Keratinocyte (primary cell): Measurements from ENCODE around the gene AP1M1. TPM values are rescaled to one million over a fixed set of nuclear protein-coding genes. Genes with fewer than 3 reads are reported as not detected.

Experiments
- DNase-seq: peaks from one replicate; pipeline ENCODE4 v3.0.0-alpha.2; 2011; ENCODE audit warnings: low read depth, missing footprints, low spot score
- FAIRE-seq: peaks from 2 replicates; lab custom pipeline; 2011; peaks lifted over from hg19 to GRCh38; lab: Jason Lieb, UNC
- H2AFZ ChIP-seq: 2 replicates; pipeline ENCODE4 v1.6.0; 2012; ENCODE audit warnings: low read length, control low read depth, inconsistent platforms; ENCODE audit not compliant: control insufficient read depth
- H3K27ac ChIP-seq: 2 replicates; pipeline ENCODE4 v1.5.1; 2011; ENCODE audit warnings: low read length; ENCODE audit not compliant: control insufficient read depth, insufficient read depth
- H3K27me3 ChIP-seq: 3 replicates; pipeline ENCODE4 v1.6.0; 2011; ENCODE audit warnings: low read length; ENCODE audit not compliant: control insufficient read depth, insufficient read depth; ENCODE audit errors: extremely low read depth
- H3K36me3 ChIP-seq, 2 experiments: 2 replicates in 1 of 2; 3 replicates in 1 of 2; pipeline ENCODE4 v1.5.1; 2011; ENCODE audit warnings: low read length in 2 of 2, mild to moderate bottlenecking in 1 of 2; ENCODE audit not compliant: control insufficient read depth in 2 of 2, insufficient read depth in 2 of 2; ENCODE audit errors: extremely low read depth in 1 of 2
- H3K4me1 ChIP-seq: 3 replicates; pipeline ENCODE4 v1.5.1; 2011; ENCODE audit warnings: low read length; ENCODE audit not compliant: control insufficient read depth, insufficient read depth; ENCODE audit errors: extremely low read depth
- H3K4me2 ChIP-seq: 3 replicates; pipeline ENCODE4 v1.6.0; 2011; ENCODE audit warnings: low read depth, low read length; ENCODE audit not compliant: control insufficient read depth, insufficient read depth; ENCODE audit errors: extremely low read depth
- H3K4me3 ChIP-seq, 3 experiments: fragments of 200-600 bp in 1 of 3; sonication (generic) in 1 of 3; 2 replicates in 2 of 3; 3 replicates in 1 of 3; pipeline ENCODE4 v1.5.1; 2011 to 2016; ENCODE audit warnings: low read length in 3 of 3, mild to moderate bottlenecking in 3 of 3, control low read depth in 2 of 3, inconsistent platforms in 1 of 3, low read depth in 1 of 3, mixed read lengths in 1 of 3, mixed run types in 1 of 3, moderate library complexity in 1 of 3; ENCODE audit not compliant: control insufficient read depth in 2 of 3, insufficient read depth in 2 of 3; ENCODE audit errors: extremely low read depth in 1 of 3
- H3K79me2 ChIP-seq: 2 replicates; pipeline ENCODE4 v1.6.0; 2012; ENCODE audit warnings: low read length; ENCODE audit not compliant: control insufficient read depth, insufficient read depth
- H3K9ac ChIP-seq: 3 replicates; pipeline ENCODE4 v1.6.0; 2011; ENCODE audit warnings: low read length; ENCODE audit not compliant: control insufficient read depth, insufficient read depth; ENCODE audit errors: extremely low read depth
- H3K9me1 ChIP-seq: 3 replicates; pipeline ENCODE4 v1.6.0; 2011; ENCODE audit warnings: low read length; ENCODE audit not compliant: control insufficient read depth, insufficient read depth; ENCODE audit errors: extremely low read depth
- H3K9me3 ChIP-seq: 2 replicates; pipeline ENCODE4 v1.5.1; 2012; ENCODE audit warnings: low read depth, low read length; ENCODE audit not compliant: control insufficient read depth
- H4K20me1 ChIP-seq: 3 replicates; pipeline ENCODE4 v1.6.0; 2011; ENCODE audit warnings: low read length; ENCODE audit not compliant: control insufficient read depth, insufficient read depth; ENCODE audit errors: extremely low read depth
- EZH2 ChIP-seq: IDR thresholded peaks from one replicate; pipeline ENCODE4 v1.6.1; 2012; ENCODE audit warnings: inconsistent platforms, mild to moderate bottlenecking, low read length, moderate library complexity
- dilution Hi-C: fragments of 300-500 bp; cut with MboI; formaldehyde crosslinking; loops from one replicate; pipeline ENCODE4 v1.7.0; 2020; ENCODE audit warnings: low sequenced_read_pairs; ENCODE audit not compliant: extremely low pct_ligation_motif_present
- polyA plus RNA-seq, 5 experiments: library from polyadenylated mRNA; depleted of rRNA in 3 of 5; stranded (reverse) in 3 of 5; stranded (forward) in 1 of 5; unstranded in 1 of 5; fragments of >200 nt; gene quantifications; 1 replicate in 1 of 5; 2 replicates in 3 of 5; 3 replicates in 1 of 5; pipeline versions ENCODE4 v1.2.1 to v1.2.3, GENCODE V29; 2011 to 2012; ENCODE audit warnings: missing spikeins in 2 of 5, low read depth in 1 of 5, low replicate concordance in 1 of 5
- TF ChIP-seq, protein P1 (sequence below), 3 experiments: IDR thresholded peaks in 1 of 3; conservative IDR thresholded peaks in 1 of 3; optimal IDR thresholded peaks in 1 of 3; 2 replicates in 2 of 3; 3 replicates in 1 of 3; pipeline versions ENCODE3 to v1.5.1; 2011; ENCODE audit warnings: low read length in 3 of 3, mild to moderate bottlenecking in 3 of 3, moderate library complexity in 2 of 3, control low read depth in 1 of 3, inconsistent platforms in 1 of 3; ENCODE audit not compliant: insufficient read depth in 2 of 3; ENCODE audit errors: extremely low read depth in 1 of 3

Gene AP1M1
- polyA plus RNA-seq, 1 donor (not counting 4 experiments of a cell fraction or from before 2014, with no cell fraction given), result 27.7 TPM

GRCh38 chr19:16204005-16204294 is 6.2 kb downstream of the AP1M1 start:
- H3K4me3 ChIP-seq, result no peak overlapping the region
- no peak overlapping the region for H3K9ac ChIP-seq
- H4K20me1 ChIP-seq, result peaks cover 2% of the 10 kb centered on the region
- peaks cover 31 to 35% of the 10 kb centered on the region in 2 experiments for H3K36me3 ChIP-seq
- H2AFZ ChIP-seq, result no peak overlapping the region
- H3K4me2 ChIP-seq, result no peak overlapping the region
- no peaks in the 10 kb centered on the region for H3K27me3 ChIP-seq
- FAIRE-seq (no peak), DNase-seq (no peak)
- H3K9me1 ChIP-seq, result peaks cover 3% of the 10 kb centered on the region
- dilution Hi-C loops, result loop anchor here (25.0 kb wide), 1 partner anchor 158 kb away; no protein-coding TSS in a partner anchor
- peaks cover 10% of the 10 kb centered on the region for H3K4me1 ChIP-seq
- no peak for TF ChIP-seq EZH2
- TF ChIP-seq, protein P1, sequence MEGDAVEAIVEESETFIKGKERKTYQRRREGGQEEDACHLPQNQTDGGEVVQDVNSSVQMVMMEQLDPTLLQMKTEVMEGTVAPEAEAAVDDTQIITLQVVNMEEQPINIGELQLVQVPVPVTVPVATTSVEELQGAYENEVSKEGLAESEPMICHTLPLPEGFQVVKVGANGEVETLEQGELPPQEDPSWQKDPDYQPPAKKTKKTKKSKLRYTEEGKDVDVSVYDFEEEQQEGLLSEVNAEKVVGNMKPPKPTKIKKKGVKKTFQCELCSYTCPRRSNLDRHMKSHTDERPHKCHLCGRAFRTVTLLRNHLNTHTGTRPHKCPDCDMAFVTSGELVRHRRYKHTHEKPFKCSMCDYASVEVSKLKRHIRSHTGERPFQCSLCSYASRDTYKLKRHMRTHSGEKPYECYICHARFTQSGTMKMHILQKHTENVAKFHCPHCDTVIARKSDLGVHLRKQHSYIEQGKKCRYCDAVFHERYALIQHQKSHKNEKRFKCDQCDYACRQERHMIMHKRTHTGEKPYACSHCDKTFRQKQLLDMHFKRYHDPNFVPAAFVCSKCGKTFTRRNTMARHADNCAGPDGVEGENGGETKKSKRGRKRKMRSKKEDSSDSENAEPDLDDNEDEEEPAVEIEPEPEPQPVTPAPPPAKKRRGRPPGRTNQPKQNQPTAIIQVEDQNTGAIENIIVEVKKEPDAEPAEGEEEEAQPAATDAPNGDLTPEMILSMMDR (optimal IDR thresholded peaks at IDR 0.05 in 1 of 3, IDR thresholded peaks at IDR 0.05 in 1 of 3, conservative IDR thresholded peaks at IDR 0.05 in 1 of 3; ENCODE audit: extremely low read depth in 1 of 3, insufficient read depth in 2 of 3, low read length in 3 of 3), result no peak
- no peaks in the 10 kb centered on the region for H3K9me3 ChIP-seq
- H3K79me2 ChIP-seq, result peaks cover 27% of the 10 kb centered on the region
- no peak overlapping the region for H3K27ac ChIP-seq

DNA sequence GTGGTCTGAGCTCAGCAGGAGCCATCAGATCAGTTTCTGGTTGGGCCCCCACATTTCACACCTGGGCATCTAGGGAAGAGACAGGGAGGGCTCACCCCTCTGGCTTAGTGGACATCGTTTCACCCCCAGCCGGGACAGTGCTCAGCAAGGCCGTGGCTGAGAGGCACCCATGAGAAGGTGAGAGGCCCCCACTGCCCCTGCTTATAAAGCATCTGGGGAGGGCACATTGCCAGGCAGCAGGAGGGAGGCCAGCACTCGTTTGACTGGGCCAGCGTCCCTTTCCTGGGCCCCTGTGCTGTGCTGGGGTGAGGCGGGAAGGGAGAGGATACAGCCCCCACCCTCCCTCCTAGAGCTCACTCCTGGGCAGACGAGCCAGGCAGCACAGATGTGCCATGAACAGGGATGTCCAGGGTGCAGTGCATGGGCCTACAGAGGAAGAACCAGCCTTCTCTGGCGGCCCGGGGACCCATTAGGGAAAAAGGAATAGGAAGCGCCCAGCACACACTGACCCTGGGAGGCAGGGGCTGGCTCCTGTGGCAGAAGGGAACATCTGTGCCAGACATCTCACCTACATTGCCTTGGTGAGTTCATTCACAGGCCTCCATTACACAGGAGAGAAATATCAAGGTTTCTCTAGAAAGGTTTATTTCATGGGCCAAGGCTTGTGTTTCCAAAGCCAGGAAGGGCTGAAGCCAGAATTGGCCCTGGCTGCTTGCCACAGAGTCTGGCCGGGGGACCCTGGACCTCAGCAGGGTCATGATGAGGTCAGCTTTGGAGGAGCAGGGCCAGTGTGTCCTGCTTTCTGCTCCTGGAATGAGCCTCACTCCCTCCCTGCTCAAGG is 7.7 kb downstream of the AP1M1 start:
- Histone ChIP-seq H3K27me3 (no peaks in the 10 kb centered on the region), H4K20me1 (peaks cover 2% of the 10 kb centered on the region), H3K4me3 (no peak overlapping the region), H3K27ac (no peak overlapping the region), H3K4me2 (no peak overlapping the region), H3K9ac (no peak overlapping the region), H3K9me3 (no peaks in the 10 kb centered on the region), H3K36me3 (peaks cover 26 to 45% of the 10 kb centered on the region in 2 experiments), H3K4me1 (no peaks in the 10 kb centered on the region), H3K9me1 (no peaks in the 10 kb centered on the region), H3K79me2 (peaks cover 13% of the 10 kb centered on the region), H2AFZ (no peak overlapping the region)
- no peak for FAIRE-seq
- dilution Hi-C loops, result loop anchor here (25.0 kb wide), 1 partner anchor 157 kb away; no protein-coding TSS in a partner anchor
- TF ChIP-seq EZH2, result no peak
- TF ChIP-seq, protein P1 (optimal IDR thresholded peaks at IDR 0.05 in 1 of 3, IDR thresholded peaks at IDR 0.05 in 1 of 3, conservative IDR thresholded peaks at IDR 0.05 in 1 of 3; ENCODE audit: extremely low read depth in 1 of 3, insufficient read depth in 2 of 3, low read length in 3 of 3), result no peak
- no peak for DNase-seq
